GM21367 (cell line): ENCODE measurements around the gene NEGR1.

ENCODE experiments used
- ATAC-seq: cut with Tn5 transposase; IDR thresholded peaks from one replicate; pipeline ENCODE4 v1.9.1; 2021; ENCODE audit not compliant: unreplicated experiment

NEGR1 gene

DNA sequence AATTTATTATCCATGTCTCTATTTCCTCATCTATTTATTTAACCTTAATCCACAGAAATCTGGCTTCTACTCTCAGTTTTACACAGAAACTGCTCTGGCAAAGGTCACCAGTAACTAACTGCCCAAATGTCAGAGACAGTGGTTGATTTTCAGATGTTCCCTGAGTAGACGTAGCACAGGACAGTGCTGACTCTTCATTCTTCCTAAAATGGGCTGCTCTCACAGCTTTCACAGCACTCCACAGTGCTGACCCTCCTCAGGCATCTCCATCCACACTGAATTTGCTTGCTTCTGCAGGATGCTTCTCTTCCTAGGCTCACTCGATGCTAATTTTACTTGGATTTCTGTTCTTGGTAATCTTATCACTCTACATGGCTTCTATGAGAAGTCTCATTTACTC is 693.3 kb downstream of the NEGR1 start:
- ATAC-seq: no peak

DNA sequence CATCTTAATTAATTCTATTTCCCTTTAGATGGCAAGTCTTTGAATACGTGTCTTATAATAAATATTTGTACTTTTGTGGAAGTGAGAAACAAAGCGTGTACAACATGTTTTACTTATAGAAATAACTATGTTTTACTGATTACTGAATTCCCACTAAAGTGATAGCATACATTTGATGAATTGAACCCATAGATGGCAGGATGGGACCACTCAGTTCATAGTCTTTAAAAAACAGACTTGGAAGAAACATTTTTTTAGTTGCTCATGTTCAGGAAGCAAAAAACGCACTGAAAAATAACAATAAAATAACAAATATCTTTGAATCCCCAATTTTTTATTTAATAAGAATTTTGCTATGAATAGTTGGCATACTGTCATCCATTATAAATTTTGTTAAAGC is 694.4 kb downstream of the NEGR1 start:
- no peak for ATAC-seq

DNA sequence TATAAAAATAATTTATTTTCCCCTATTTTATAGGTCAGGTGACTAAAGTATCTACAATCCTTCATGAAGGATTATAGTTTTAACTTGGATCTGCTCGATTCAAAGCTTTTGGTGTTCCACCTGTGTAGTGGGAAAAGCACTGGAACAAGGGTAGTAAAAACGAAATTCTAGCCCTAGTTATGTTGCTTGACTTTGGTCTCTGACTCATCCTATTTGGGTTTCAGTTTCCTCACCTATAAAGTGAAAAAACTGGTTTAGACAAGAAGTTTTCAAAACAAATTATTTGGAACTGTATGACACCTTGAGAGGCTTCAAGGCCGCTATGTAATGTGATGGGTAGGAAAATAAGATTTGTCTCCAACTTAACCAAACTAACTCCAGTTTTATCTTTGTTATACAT is 696.3 kb downstream of the NEGR1 start:
- no peak for ATAC-seq

DNA sequence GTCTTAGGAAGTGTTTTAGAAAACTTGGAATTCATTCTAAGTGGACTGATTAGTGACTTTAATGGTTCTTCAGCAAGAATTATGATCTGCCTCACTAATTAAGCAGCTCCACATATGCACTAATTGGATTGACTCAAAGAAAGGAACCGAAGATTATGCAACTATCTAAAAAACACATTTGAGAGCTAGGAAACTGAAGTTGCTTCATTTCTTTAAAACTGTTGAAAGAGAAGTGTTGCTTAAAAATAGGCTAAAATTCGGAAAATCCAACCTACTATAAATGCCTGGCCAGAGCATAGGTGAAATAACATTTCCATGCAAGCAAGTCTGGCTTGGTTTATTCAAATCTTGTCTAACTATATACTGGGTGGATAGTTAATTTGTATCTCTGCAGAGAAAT is 698.6 kb downstream of the NEGR1 start:
- ATAC-seq: no peak

DNA sequence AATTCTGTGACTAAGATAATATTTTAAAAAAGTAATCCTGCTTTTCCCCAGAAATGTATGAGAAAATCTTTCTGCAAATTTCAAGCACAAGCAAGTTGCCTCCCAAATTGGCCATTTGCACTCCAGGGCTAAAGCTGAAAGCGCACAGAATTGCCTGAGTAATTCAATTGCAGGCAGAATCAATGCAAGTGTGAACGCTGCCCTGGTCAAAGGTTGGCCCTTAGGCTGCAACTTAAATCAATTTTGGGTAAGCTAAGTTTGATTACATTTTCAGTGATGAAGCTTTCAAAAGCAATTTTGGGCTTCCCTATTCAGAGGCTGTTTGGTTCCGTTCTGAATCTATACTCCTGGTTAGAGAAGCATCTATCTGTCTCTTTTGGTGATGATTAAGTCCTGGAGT is 699.7 kb downstream of the NEGR1 start:
- ATAC-seq: no peak

GRCh38 chr1:71577451-71578131 is 704.7 kb downstream of the NEGR1 start:
- ATAC-seq: no peak

GRCh38 chr1:71572038-71572437 is 710.3 kb downstream of the NEGR1 start:
- no peak for ATAC-seq

GRCh38 chr1:71566413-71566812 is 715.9 kb downstream of the NEGR1 start:
- no peak for ATAC-seq

GRCh38 chr1:71565831-71566230 is 716.5 kb downstream of the NEGR1 start:
- no peak for ATAC-seq

DNA sequence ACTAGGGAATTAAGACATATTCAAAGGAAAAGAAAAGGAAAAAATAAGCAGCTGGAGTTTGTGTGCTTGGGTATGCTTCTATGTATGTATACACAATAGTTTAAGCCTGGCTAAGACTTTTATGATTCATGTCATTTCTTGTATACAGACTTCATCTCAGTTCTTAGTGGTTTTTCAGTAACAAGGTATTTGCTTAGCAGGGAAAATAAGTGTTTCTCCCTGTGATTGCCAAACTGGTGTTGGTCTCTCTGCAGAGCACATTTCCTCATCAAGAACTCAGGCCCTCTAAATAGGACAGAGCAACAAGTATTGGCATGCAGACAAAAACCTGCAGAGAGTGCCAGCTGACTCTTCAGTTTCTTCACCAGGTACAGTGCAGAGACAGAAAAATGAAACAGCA is 717.1 kb downstream of the NEGR1 start:
- no peak for ATAC-seq

DNA sequence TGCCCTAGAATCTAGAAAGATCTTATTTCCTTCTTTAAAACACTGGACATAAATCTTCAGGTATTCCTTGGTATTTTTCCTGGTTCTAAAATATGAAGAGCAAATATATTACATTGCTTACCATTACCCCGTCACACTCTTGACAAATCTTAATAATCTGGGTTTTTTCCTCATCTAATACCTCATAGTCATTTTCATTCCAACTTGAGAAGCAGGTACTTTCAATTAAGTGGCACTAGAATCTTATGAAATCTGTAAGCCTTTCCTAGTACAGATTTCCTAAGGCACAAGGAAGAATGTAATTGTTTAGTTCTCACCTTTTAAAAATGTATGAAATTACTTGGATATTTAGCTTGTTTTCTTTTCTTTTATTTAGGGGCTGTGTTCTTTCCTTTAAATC is 720.0 kb downstream of the NEGR1 start:
- no peak for ATAC-seq

- no peak for ATAC-seq
Measured at GRCh38 chr1:71561729-71562128, 720.6 kb downstream of the NEGR1 start.

DNA sequence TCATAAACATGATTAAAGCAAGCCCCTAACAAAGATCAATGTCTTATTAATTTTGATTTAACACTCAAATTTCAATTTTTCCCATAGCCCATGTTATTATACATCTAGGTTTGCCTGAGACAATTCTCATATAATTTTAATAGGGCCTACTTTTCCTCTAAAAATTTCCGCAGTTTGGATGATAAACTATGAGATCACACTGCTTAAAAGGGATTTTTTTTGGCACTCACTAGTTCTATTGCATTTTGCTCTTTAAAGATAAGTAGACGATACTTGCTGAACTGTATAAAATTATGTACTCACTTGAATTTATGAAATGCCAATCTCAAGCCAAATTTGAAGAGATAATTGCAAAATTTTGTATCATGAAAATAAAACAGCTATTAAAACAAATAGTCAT is 721.1 kb downstream of the NEGR1 start:
- ATAC-seq: no peak

GRCh38 chr1:71559880-71560279 is 722.5 kb downstream of the NEGR1 start:
- ATAC-seq: no peak

DNA sequence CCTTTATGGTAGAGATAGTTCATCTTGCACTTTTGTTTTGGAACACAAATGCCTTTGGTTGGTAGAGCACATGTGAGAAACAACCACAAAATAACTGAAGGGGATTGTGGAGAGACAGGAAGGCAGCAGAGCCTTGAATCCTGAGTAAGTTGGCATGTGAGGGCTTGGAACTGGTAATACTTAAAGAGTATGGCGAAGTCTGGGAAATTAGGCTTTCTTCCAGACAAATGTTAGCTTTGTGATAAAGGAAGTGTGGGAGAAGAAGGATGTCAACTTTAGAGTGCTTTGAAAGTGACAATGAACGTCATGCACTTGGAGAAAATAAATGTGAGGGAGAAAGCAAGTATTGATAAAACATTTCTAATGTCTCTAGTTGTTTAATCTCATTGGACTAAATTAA is 725.2 kb downstream of the NEGR1 start:
- no peak for ATAC-seq

GRCh38 chr1:71548398-71548890 is 733.9 kb downstream of the NEGR1 start:
- no peak for ATAC-seq

DNA sequence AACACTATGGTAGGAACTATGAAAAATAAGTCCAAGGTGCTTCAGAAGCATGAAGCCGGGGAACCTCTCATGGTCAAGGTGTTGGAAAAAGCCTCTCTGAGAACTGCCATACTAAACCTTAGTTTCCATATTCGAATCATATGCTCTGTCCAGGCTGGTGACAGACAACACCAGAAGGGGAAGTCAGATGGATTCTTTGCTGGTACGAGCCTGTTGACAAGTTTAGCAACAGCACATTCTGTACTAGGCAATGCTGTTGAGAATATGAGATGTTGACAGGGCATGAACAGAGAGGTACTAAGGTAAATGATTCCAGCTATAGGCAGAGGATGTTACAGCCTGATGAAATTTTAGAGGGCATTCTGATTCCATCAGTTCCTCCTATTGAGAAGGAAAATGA is 740.2 kb downstream of the NEGR1 start:
- no peak for ATAC-seq

- ATAC-seq: no peak
Measured at GRCh38 chr1:71533950-71534349, 748.4 kb downstream of the NEGR1 start.

DNA sequence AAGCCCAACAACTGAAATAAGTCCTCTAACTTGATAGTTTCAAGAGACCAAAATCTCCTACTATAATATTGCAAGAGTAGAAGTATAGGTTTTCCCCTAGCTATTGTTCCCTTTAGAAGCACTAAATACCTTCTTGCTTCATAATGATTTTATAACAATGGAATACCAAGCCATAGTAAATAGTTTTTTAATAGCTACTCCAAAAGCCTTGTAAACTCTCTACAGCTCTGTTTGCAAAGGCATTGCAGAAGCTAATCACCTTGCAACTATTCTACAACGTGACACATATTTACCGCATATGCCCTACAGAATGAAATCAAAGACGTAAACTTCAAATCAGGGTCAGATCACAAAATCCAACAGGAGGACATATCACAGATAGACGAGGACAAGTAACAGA is 750.0 kb downstream of the NEGR1 start:
- no peak for ATAC-seq

- ATAC-seq: no peak
Measured at GRCh38 chr1:71526824-71527223, 755.5 kb downstream of the NEGR1 start.

- no peak for ATAC-seq
Measured at GRCh38 chr1:71522721-71523120, 759.6 kb downstream of the NEGR1 start.

DNA sequence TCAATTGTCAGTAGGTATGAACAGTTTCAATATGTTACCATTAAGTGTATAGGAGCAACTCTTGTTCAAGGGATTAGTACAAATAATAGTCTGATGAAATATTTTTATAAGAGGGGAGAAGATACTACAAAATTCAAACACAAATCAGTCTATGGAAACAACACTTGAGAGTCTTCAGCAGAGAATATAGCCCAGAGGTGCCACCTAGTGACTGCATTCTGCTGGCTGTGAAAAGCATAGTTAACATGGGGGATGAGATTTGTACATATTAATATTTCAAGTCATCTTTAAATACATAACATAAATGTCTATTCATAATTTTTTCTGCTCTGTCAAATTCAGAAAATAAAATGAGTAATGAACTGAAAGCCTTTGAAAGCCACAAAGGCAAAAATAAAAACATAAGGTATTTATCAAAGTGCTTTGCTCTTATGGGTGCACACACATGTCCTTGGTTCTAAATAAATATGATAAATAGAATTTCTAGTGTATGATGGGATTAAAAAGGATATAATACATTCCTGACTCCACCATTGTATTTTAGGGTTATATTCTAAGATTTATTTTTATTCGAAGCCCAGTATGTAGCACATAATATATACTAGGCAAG is 760.6 kb downstream of the NEGR1 start:
- ATAC-seq: no peak

DNA sequence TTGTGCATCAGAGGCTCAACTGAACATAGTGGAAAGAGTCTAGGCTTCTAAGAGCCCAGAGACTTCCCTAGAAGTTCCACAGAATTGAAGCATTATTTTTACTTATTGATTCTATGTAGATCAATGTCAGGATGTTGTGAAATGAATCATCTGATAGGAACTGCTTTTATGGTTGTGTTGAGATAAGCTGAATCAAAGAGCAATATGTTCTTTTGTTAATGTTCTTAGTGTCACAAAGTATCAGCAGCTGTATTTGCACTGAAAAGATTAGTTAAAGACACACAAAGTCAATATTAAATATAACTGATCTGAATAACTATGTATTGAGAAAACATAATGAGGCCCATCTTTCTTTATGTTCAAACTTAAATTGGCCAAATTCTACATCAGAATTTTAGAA is 770.8 kb downstream of the NEGR1 start:
- no peak for ATAC-seq
